NCI-H510A (cell line): ENCODE measurements around the gene GLT8D2.

Experiments
- DNase-seq: peaks from one replicate; lab custom pipeline; 2025; lab: John Stamatoyannopoulos, UW

GLT8D2 gene

GRCh38 chr12:104049903-104050356 lies at the start of gene GLT8D2:
TSS of gene GLT8D2 (minus strand) at chr12:104050187. CDS start at chr12:104019648, 30,539 bp downstream.
- no peak for DNase-seq

GRCh38 chr12:104097954-104098353 lies 48.0 kb upstream of the GLT8D2 start:
- no peak for DNase-seq

GRCh38 chr12:104095289-104095688 lies 45.3 kb upstream of the GLT8D2 start:
- no peak for DNase-seq

DNA sequence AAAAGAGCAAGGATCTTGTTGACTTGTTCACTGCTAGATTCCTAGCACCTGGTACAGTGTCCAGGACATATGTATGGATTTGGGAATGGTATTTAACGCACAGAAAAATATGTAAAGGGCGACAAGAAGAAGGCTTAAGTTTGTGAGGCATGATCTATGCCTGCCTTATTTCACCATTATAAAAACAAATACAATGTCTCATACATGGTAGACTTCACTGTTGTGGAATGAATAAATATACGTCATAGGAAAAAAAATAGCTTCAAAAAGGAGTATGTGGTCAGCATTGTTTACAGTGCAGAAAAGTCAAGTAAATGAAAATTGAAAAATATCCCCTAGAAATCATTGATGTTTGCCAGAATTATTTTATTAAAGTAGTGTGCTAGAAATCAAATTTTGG lies 44.3 kb upstream of the GLT8D2 start:
- DNase-seq: no peak

DNA sequence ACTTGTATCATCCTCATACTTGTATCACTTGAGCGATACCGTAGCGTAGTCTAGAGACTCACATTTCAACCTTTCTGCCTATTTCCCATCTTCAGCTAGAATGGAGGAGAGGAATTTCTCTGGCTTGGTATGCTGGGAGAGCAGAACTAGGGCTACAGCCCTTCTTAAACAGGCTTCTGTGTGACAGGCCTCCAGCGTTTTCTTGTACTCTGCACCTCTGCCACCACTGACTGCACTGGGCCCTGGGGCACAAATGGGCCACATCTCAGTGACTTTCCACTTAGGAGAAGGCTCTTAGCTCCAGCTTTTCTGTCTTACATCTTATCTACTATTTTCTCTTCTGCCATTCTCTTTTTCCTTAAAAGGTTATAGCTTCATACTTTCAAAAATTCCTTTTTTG lies 41.1 kb upstream of the GLT8D2 start:
- no peak for DNase-seq

DNA sequence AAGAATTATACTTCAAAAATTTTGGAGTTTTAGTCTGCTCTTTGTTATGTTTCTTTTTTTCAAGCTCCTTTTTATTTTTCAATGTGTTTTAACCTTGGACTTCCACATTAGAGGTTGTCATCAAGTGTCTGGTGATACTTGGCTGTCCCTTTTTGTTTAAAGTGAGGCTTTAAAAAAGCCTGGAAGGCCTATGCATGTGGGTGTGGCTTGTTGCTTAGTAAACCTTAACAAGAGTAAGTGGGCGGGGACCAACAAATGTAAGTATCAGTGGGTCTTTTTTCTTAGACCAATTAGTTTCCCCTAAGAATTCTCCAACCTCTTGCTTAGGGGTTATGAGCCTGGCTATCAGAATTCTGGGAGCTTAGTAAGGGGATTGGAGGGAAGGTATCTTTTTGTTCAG lies 40.7 kb upstream of the GLT8D2 start:
- DNase-seq: no peak

DNA sequence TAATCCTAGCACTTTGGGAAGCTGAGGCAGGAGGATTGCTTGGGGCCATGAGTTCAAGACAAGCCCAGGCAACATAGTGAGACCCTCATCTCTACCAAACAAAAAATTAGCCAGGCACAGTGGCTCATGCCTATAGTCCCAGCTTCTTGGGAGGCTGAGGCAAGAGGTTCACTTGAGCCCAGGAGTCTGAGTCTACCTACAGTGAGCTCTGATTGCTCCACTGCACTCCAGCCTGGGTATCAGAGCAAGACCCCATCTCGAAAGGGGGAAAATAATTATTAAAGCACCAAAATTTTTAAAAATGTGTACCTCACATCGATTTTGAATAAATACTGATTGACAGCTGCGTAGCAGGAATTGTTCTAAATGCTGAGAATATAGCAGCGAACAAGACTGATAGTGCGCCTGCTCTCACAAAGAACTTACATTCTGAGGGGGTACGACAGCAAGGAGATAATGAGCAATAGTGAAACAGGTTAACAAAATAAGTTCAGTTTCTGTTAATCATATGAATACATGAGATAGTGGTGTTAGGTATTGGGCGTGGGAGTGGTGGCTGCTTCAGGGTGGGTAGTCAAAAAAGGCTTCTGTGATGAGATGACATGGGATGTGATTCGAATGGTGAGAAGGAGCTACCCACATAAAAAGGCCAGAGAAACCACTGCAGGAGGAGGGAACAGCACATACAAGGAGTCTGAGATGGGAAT lies 33.9 kb upstream of the GLT8D2 start:
- no peak for DNase-seq

DNA sequence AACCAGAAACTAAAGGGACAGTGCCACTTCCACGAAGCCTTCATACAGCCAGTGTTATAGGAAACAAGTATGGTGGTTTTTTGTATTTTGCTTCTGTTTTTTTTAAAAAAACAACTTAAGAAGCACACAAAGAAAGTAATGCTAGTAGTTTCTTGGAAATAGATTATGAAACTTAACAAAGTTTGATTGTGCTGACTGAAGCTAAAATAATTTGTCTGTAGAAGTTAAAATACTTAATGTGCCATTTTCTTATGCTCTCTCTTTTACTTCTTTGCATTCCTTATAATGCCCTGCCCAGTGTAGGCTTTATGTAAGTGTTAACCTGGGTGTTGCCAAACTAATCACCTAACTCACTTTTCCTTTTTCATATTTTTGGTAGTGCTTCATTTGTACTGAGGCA lies 30.8 kb upstream of the GLT8D2 start:
- DNase-seq: no peak

DNA sequence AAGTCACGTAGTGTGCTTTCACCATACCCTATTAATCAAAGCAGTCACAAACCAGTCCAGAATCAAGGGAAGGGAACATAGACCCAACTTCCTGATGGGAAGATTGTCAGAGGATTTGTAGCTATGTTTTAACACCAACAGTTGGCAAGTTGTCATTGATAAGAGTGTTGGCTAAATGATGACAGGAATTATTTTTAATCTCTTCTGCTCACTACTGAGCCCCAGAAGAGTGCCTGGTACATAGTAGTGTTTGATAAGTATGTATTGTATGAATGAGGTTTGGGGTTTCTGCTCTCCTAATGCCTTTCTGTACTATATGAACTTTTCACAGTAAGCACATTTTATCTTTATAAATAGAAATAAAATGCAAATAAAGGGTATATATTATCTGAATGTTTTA lies 29.0 kb upstream of the GLT8D2 start:
- no peak for DNase-seq

DNA sequence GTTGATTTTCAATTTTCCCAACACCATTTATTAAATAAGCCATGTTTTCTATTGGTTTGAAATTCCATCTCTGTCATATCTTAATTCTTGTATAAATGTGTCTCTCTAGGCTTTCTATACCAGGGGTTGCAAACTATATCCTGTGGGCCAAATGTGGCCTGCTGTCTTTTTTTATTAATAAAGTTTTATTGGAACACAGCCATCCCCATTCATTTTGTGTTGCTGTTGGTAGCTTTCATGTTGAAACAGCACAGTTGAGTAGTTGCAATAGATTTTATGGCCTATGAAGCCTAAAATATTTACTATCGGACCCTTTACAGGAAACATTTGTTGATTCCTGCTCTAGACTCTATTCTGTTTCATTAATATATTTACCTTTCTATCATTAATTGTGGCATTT lies 23.7 kb upstream of the GLT8D2 start:
- no peak for DNase-seq

GRCh38 chr12:104072099-104072498 lies 22.1 kb upstream of the GLT8D2 start:
- no peak for DNase-seq

DNA sequence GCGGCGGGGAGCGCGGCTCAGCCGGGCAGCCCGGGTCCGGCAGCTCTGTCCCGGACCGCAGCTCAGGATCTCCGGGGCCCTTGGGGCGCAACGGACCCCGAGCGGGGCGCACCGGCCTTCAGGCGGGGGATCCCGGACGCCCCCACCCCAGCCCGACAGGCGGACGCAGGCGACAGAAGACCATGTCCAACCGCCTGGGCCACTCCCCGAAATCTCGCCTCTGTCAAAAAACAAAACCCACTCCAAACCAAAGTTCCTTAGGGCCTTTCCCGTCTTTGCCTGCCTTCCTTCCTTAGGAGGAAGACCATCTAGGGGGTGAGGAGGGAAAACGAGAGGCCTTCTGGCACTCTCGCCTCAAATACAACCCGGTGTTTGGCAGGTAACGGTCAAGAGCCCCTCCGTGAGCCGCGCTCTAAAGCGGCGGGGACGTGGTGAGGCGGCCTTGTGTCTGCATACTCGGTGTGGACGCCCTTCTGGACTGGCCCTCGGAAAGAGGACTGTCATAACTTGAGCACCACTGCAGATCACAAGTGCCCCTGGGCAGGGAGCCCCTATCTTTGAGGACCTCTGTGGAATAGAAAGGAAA lies 14.9 kb upstream of the GLT8D2 start:
- DNase-seq: no peak

- DNase-seq: peak; percentile 88
Observed at GRCh38 chr12:104064031-104064841, 14.2 kb upstream of the GLT8D2 start, which contains the start of gene HCFC2. TSS of gene HCFC2 (plus strand) at chr12:104064531. CDS start at chr12:104064561, 30 bp downstream.

DNA sequence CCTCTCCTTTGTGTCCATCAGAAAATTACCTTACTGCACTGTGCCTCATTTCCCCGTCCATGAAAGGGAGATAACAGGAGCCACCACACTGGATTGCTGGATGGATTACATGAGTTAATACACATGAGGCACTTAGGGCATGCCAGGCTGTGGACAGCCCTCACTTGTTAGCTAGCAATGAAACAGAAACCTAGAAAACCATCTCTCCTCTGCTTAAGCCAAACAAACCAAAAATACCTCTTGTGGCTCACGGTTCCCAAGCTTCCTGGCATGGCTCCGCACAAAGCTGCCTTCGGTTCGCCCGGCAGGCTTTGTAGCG lies 13.7 kb upstream of the GLT8D2 start:
- DNase-seq: peak; percentile 8

GRCh38 chr12:104060791-104061190 lies 10.8 kb upstream of the GLT8D2 start:
- DNase-seq: no peak

GRCh38 chr12:104059963-104060362 lies 10.0 kb upstream of the GLT8D2 start:
- DNase-seq: no peak

GRCh38 chr12:104058802-104059201 lies 8.8 kb upstream of the GLT8D2 start:
- no peak for DNase-seq

GRCh38 chr12:104057771-104058197 lies 7.8 kb upstream of the GLT8D2 start:
- no peak for DNase-seq

- no peak for DNase-seq
Observed at GRCh38 chr12:104056419-104056972, 6.5 kb upstream of the GLT8D2 start.

- DNase-seq: peak; percentile 56
Observed at GRCh38 chr12:104055686-104056388, 5.8 kb upstream of the GLT8D2 start.

- no peak for DNase-seq
Observed at GRCh38 chr12:104054681-104055346, 4.8 kb upstream of the GLT8D2 start.
